Transverse colon (tissue), 3 donors: Measurements from ENCODE around the gene IGSF21.

Experiments used
- CTCF ChIP-seq, 5 experiments: fragments of 200-600 bp in 3 of 5; fragments of 450-650 bp in 2 of 5; sonication (generic) in 3 of 5; IDR thresholded peaks; 1 replicate in 2 of 5; 2 replicates in 3 of 5; pipeline ENCODE4 v1.5.1; 2016 to 2017; ENCODE audit warnings: antibody characterized with exemption in 5 of 5, inconsistent platforms in 3 of 5, mild to moderate bottlenecking in 2 of 5, moderate library complexity in 1 of 5
- EP300 ChIP-seq: sonication (generic); formaldehyde crosslinking; IDR thresholded peaks from one replicate; pipeline ENCODE4 v1.6.1; 2017; ENCODE audit warnings: antibody characterized with exemption, low read depth
- POLR2A ChIP-seq: fragments of 450-650 bp; IDR thresholded peaks from one replicate; pipeline ENCODE4 v1.6.1; 2016; ENCODE audit warnings: antibody characterized with exemption, mild to moderate bottlenecking, moderate library complexity

- TF ChIP-seq CTCF (IDR thresholded peaks at IDR 0.05) (no peak), POLR2A (no peak), EP300 (no peak)
Measured at GRCh38 chr1:18247151-18247550, 139.6 kb downstream of the IGSF21 start.
